Coronary artery (tissue), 2 donors: Measurements from ENCODE around the gene ACTN1.

Source experiments
- DNase-seq: peaks from one replicate; pipeline ENCODE4 v3.0.0-alpha.2; 2017; ENCODE audit warnings: low spot score
- H3K27ac ChIP-seq, 2 donors: fragments of 200-600 bp; sonication (generic); one replicate each; pipeline ENCODE4 v1.5.1; 2016 to 2019
- H3K4me3 ChIP-seq: fragments of 200-600 bp; sonication (generic); 2 replicates; pipeline ENCODE4 v1.5.1; 2016; ENCODE audit warnings: mild to moderate bottlenecking, moderate library complexity
- TF ChIP-seq, protein P1 (sequence below): fragments of 200-600 bp; sonication (generic); IDR thresholded peaks from one replicate; pipeline ENCODE4 v1.5.1; 2019; ENCODE audit warnings: antibody characterized with exemption

Gene ACTN1

GRCh38 chr14:68919129-68919927 is 59.8 kb downstream of the ACTN1 start:
- no peak for DNase-seq
- peak overlapping the region; percentile 82 to 91 for H3K27ac ChIP-seq
- no peak overlapping the region for H3K4me3 ChIP-seq
- TF ChIP-seq, protein P1, sequence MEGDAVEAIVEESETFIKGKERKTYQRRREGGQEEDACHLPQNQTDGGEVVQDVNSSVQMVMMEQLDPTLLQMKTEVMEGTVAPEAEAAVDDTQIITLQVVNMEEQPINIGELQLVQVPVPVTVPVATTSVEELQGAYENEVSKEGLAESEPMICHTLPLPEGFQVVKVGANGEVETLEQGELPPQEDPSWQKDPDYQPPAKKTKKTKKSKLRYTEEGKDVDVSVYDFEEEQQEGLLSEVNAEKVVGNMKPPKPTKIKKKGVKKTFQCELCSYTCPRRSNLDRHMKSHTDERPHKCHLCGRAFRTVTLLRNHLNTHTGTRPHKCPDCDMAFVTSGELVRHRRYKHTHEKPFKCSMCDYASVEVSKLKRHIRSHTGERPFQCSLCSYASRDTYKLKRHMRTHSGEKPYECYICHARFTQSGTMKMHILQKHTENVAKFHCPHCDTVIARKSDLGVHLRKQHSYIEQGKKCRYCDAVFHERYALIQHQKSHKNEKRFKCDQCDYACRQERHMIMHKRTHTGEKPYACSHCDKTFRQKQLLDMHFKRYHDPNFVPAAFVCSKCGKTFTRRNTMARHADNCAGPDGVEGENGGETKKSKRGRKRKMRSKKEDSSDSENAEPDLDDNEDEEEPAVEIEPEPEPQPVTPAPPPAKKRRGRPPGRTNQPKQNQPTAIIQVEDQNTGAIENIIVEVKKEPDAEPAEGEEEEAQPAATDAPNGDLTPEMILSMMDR = no peak

- H3K4me3 ChIP-seq = no peak overlapping the region
- H3K27ac ChIP-seq = peak overlapping the region; percentile 82 to 91
- no peak for DNase-seq
- TF ChIP-seq, protein P1 = no peak
Observed at GRCh38 chr14:68918612-68919011, 60.5 kb downstream of the ACTN1 start.

DNA sequence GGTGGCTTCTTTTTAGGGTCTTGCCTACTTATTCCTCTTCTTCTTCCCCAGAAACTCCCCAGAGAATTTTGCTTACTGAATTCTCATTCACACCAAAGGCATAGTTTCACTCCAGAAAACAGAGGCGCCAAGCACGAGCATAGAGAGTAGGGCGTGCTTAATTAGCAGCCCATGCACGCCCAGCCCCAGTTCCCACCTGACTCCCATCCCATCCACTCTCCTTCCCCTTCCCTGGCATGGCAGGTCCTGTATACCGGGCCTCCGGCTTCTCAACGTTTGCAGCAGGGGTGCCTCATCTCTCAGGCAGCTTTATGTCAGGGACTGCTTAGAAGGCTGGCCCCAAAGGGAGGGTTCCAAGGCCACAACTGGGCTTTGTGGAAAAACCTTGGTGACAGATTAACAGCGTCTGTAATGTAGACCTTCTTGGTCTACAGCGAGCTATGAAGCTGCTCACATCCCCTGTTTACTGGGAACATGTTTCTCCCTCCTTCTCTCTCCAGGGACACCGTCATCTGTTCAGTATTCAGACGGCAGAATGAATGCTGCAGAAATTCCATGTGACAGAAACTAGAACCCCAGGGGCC is 62.7 kb downstream of the ACTN1 start:
- TF ChIP-seq, protein P1 = no peak
- DNase-seq = no peak
- Histone ChIP-seq H3K27ac (peak overlapping the region; percentile 63 to 86), H3K4me3 (no peak overlapping the region)

DNA sequence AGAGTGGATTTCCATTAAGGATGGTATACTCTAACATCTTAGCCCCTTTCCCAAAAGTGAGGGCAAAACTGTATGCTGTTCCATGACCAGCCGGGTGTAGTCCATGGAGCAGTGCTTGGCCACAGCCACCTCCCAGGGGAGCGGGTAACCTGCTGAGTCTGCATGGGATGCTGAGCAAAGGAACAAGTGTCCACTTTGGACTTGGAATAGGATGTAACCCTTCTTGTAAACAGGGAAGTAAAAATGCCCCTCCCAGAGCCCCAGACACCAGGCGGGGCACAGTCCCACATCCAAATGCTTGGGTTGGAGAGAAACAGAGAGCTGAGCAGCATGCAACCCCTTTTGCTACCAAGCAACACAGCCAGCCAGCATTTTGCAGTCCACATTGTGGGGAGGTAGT is 65.6 kb downstream of the ACTN1 start:
- Histone ChIP-seq H3K4me3 (no peak overlapping the region), H3K27ac (peak overlapping the region; percentile 63 to 84)
- TF ChIP-seq, protein P1 = no peak
- DNase-seq = no peak

DNA sequence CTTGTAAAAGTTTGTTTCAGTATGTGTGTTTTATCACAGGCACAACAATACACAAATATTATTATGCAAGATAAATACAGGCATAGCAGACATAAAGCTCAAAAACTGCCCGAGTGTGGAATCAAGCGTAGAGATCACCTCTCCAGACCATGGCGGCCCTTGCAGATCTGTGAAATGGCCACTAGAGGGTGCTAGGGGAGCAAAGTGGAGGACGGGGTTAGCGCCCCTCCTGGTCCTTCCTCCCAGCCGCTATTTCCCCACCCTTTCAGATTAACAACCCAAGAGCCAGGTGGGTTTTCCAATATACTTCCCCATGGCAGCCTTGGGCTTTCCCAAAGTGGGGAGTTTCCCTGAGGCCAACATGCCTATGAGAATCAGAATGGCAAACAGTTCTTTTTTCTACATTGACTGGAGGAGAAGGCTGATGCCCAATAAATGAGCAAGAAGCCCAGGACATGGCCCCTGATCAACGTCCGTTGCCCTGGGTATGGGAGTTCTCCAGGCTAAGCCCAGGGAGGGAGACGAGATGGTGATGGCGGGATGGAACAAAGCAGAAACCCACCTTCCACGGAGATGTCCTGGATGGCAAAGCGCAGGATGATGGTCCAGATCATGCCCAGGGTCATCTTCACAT is 67.4 kb downstream of the ACTN1 start:
- TF ChIP-seq, protein P1 = peak; percentile 91
- H3K27ac ChIP-seq = peak overlapping the region; percentile 63 to 84
- DNase-seq = no peak
- peak overlapping the region; percentile 10 for H3K4me3 ChIP-seq

DNA sequence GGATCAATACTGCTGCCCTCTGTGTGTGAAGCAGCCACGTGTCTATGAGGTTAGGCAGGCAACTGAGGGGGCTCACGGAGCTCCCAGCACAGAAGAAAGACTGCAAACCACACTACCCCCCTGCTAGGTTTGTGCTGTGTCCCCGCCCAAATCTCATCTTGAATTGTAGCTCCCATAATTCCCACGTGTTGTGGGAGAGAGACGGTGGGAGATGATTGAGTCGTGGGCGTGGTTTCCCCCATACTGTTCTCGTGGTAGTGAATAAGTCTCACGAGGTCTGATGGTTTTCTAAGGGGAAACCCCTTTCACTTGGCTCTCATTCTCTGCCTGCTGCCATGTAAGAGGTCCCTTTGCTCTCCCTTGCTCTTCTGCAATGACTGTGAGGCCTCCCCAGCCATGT is 68.6 kb downstream of the ACTN1 start:
- H3K4me3 ChIP-seq = no peak overlapping the region
- DNase-seq = no peak
- TF ChIP-seq, protein P1 = no peak
- H3K27ac ChIP-seq = peak overlapping the region; percentile 44 to 84
